GM19324 (cell line): ENCODE results near the gene FBRSL1.

Experiments
- ATAC-seq: cut with Tn5 transposase; IDR thresholded peaks from one replicate; pipeline ENCODE4 v1.9.1; 2021; ENCODE audit warnings: mild to moderate bottlenecking, moderate library complexity; ENCODE audit not compliant: unreplicated experiment, low FRiP score

FBRSL1 gene

GRCh38 chr12:132494294-132495164 is 4.6 kb downstream of the FBRSL1 start:
- ATAC-seq = no peak

GRCh38 chr12:132495165-132495544 is 5.2 kb downstream of the FBRSL1 start:
- ATAC-seq = no peak

GRCh38 chr12:132495629-132496357 is 5.8 kb downstream of the FBRSL1 start:
- no peak for ATAC-seq

GRCh38 chr12:132496358-132496669 is 6.4 kb downstream of the FBRSL1 start:
- no peak for ATAC-seq

GRCh38 chr12:132496710-132497109 is 6.8 kb downstream of the FBRSL1 start:
- ATAC-seq = no peak

GRCh38 chr12:132497514-132498405 is 7.8 kb downstream of the FBRSL1 start:
- ATAC-seq = no peak

- ATAC-seq = no peak
These were observed 9.0 kb downstream of the FBRSL1 start for GRCh38 chr12:132498931-132499330.

- no peak for ATAC-seq
These were observed 10.3 kb downstream of the FBRSL1 start for GRCh38 chr12:132500142-132500855.

- no peak for ATAC-seq
These were observed 10.9 kb downstream of the FBRSL1 start for GRCh38 chr12:132500856-132501180.

- no peak for ATAC-seq
These were observed 11.4 kb downstream of the FBRSL1 start for GRCh38 chr12:132501204-132501940.

GRCh38 chr12:132502149-132502881 is 12.4 kb downstream of the FBRSL1 start:
- ATAC-seq = no peak

GRCh38 chr12:132502882-132503193 is 12.9 kb downstream of the FBRSL1 start:
- no peak for ATAC-seq

- no peak for ATAC-seq
These were observed 13.8 kb downstream of the FBRSL1 start for GRCh38 chr12:132503618-132504204.

- no peak for ATAC-seq
These were observed 15.3 kb downstream of the FBRSL1 start for GRCh38 chr12:132505105-132505851.

- ATAC-seq = no peak
These were observed 15.9 kb downstream of the FBRSL1 start for GRCh38 chr12:132505852-132506219.

- ATAC-seq = no peak
These were observed 16.6 kb downstream of the FBRSL1 start for GRCh38 chr12:132506328-132507160.

- ATAC-seq = no peak
These were observed 17.2 kb downstream of the FBRSL1 start for GRCh38 chr12:132507161-132507538.
